HG03439 (cell line): ENCODE data around the gene ZBTB43.

Experiments used
- ATAC-seq: cut with Tn5 transposase; IDR thresholded peaks from one replicate; pipeline ENCODE4 v1.9.1; 2021; ENCODE audit warnings: mild to moderate bottlenecking, moderate library complexity; ENCODE audit not compliant: unreplicated experiment

The ZBTB43 gene

DNA sequence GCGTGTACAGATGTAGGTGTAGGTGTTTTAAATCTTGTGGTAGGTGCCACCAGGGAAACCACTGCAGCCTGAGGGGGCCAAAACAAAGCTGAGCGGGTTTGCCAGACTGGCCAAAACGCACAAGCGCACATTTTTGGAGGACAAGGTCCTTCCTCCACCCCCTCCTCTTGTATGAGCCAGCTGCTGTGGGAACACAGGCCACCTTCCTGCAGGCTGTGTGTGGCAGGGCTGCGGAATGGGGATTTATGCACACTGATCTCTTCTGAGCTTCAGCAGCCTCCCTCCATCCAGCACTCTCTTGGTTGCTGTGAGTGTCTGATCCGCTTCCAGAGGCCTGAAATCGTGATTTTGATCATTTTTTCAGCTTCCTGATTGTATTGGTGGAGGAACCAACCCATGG lies 22.4 kb downstream of the ZBTB43 start:
- no peak for ATAC-seq

- no peak for ATAC-seq
These were observed 24.2 kb downstream of the ZBTB43 start for GRCh38 chr9:126829035-126829434.

DNA sequence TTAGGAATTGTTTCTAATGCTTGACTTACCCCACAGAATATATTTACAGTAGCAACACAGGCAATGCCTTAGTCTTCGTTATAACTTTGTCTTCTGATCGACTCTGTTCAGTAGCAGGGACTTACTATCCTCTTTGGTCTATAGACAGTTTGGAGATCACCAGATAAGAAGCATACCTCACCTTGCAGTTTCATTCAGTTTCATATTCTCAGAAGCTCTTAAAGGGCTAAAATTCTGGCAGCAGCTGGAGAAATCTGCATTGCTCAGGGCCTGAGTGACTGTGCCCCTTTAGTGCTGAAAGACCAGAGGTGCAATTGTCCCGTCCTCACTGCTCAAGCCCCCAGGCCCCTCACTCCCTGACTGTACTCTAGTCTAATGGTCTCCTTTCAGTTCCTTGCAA lies 26.0 kb downstream of the ZBTB43 start:
- no peak for ATAC-seq

DNA sequence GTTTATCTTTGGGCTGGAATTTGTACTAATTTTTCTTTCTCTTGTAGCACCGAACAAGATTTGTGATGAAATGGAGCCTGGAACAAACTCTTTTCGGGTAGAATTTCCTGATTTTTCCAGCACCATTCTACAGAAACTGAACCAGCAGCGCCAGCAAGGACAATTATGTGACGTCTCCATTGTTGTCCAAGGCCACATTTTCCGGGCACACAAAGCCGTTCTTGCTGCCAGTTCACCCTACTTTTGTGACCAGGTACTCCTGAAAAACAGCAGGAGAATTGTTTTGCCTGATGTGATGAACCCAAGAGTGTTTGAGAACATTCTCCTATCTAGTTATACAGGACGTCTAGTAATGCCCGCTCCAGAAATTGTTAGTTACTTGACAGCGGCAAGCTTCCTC lies 27.6 kb downstream of the ZBTB43 start:
- no peak for ATAC-seq

- no peak for ATAC-seq
These were observed 28.2 kb downstream of the ZBTB43 start for GRCh38 chr9:126833020-126833419.

DNA sequence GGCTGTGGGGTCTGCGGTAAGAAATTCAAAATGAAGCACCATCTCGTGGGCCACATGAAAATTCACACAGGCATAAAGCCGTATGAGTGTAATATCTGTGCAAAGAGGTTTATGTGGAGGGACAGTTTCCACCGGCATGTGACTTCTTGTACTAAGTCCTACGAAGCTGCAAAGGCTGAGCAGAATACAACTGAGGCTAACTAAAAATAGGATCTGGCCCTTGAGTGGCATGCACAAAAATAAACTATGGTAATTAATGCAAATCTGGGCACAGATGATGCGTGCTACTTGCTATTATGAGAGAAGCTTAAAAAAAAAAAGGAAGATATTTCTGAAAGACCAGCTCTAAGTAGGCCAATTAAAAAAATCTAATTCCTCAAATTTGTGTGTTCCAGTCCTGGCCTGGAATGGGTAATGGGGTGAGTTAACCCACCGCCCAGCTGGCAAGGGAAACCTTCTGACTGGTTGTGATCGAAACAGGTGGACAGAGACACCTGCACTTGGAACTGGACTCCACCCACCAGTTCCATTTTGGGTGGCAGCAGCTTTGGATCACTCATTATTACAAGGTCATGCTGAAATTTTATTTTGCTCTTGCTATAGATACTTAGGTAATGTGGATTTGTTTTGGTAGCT lies 29.0 kb downstream of the ZBTB43 start:
- no peak for ATAC-seq

DNA sequence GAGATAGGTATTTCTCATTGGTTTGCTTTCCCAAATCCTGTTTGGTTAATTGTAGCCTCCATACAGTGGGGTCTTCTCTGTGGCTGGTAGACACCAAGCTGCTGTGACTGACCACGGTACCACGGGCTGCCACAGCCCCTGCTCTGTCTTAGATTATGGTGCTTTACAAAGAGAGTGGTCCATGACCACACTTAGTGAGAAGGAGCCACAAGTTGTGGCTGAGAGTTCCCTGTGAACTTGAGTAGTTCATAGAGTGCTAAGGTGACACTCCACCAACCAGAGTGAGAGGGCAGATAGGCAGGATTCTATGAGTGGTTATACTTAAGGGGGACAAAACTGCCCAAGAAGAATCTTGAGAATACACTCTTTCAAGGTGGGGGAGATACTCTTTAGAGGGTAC lies 29.8 kb downstream of the ZBTB43 start:
- no peak for ATAC-seq

DNA sequence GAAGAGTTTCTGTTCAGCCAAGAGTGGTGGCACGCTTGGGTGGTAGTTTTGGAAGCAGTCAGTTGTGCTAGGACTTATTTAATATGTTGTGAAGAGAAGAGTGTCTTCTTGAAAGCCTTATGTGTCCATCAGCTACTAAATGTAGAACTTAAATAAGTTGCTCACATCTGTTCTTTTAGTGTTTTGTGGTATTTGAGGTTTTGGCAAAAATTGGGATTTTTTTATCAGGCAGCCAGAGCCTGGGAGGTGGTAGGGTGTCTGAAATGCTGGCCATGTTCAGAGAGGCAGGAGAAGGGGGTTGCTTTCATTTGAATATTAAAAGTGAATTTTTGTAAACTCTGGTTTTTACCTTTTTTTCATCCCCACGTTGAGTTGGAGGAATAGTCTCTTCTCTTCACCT lies 31.4 kb downstream of the ZBTB43 start:
- no peak for ATAC-seq

DNA sequence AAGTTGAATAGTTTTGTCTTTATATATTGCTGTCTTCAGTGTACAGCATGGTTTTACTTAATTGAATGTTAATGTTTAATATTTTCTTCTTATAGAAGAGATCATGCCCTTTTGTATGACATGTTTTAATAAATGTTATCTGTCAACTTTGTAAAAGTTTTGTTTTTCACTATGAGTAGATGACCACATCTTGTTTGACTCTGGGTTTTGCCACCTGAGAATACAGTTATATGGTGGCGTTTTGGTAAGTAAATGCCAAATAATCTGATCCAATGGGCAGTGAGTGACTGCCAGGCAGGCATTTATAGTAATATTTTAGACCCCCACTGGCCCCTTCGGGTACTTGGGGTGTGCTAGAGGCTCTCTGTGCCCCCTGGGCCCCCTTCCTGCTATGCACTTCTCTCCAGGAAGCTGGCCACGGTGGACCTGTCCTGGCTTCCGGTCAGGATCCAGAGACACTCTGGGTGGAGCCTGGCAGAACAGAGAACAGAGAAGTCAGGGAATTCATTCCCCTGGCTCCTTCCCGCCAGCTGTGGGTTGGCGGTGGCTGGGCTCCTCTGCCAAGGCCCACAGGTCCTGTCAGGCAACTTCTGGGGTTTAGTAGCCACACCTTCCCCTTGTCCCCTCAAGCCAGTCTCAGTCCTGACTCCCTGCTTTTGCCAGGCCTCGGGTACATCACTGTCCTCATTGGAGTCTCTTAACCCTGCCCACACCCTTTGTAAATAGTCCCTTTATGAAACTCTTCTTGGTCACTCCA lies 33.4 kb downstream of the ZBTB43 start:
- peak; percentile 4 for ATAC-seq

DNA sequence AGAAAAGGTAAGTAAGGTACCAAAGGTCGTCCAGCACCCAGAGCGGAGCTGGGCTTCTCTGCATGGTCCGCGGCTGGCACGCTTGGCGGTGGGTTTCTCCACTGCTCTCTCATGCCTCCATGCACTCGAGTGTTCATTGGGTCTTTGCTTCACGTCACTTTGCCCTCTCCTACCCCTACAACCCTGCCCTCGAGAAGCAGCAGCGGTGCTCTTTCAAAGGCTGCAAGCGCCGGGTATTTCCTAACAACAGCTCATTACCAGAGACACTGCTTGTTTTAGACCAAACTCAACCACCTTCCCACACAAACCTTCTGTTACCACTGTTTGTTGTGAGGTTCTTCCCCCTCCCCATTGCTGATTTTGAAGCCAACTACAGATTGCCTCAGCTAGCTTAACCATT lies 34.1 kb downstream of the ZBTB43 start:
- peak; percentile 38 for ATAC-seq

DNA sequence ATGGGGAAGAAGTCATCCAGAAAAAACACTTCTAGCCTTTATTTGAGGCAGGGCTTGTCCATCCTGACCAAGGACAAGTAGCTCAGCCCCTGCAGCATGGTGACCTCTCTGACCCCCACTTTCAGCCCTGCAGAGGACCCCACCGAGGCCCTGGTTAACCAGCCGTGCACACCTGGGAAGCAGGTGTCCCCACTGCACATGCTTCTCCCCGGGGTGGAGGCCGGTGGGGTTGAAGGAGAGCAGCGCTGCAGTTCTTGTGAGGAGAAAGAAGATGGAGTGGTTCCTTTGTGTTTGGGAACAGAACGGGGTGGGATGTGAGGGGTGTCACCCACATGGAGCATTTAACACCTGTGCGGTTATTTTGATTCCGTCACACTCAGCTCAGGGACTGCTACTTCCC lies 34.5 kb downstream of the ZBTB43 start:
- peak; percentile 17 for ATAC-seq

DNA sequence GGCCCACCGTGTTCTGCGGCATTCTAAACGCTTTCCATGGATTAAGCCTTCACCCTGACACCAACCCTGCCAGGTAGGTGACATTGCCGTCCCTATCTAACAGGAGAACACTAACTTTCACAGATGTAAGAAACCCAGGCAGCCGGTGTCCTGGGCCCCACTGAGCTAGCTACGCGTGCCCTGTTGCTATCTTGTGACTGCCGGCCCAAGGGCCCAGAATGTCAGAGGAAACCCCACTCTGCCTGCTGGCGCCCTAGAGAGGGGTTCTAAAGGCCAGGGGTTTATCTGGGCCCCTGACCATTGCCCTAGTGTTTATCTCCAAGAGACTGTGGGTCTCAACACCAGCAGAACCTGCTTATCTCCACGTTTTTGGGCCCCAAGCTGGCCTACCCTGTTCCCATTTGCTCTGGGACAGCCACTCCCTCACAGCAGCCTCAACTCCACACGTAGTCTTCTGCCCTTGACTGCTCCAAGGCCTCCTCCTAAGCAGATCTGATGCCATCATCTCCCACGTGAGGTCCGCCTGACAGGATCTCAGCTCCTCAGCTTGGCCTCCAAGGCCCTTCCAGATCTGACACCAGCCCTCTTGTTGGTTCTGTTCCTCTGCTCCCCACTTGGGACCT lies 37.5 kb downstream of the ZBTB43 start:
- no peak for ATAC-seq

DNA sequence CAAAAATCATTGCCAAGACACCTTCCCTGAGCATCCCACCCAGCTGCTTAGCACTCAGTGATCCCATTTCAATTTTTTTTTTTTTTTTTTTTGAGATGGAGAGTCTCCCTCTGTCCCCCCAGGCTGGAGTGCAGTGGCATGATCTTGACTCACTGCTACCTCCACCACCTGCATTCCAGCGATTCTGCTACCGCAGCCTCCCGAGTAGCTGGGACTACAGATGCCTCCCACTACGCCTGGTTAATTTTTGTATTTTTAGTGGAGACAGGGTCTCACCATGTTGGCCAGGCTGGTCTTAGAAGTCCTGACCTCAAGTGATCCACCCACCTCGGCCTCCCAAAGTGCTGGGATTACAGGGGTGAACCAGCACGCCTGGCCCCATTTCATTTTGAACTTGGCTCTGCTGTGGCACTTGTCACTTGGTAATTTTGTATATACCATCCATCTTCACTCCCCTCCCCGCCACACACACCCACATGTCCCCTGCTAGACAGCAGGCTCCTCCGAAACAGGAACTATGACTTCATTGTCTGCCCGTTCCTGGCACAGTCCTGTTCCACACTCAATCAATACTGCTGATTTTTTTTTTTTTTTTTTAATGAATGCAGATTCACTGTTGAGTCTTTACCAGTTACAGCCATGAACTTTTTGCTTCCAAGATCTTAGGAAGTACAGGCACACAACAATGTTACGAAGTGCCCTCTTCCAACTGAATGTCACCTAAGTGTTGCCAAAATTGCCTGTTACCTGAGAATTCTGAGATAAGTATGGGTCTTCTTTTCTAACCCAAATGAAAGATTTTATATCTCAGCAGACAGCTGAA lies 38.3 kb downstream of the ZBTB43 start:
- ATAC-seq = no peak

- ATAC-seq = no peak
These were observed 39.2 kb downstream of the ZBTB43 start for GRCh38 chr9:126844085-126844484.

- ATAC-seq = no peak
These were observed 42.2 kb downstream of the ZBTB43 start for GRCh38 chr9:126847051-126847450.

- no peak for ATAC-seq
These were observed 44.9 kb downstream of the ZBTB43 start for GRCh38 chr9:126849591-126850225.

GRCh38 chr9:126851286-126851880 lies 46.5 kb downstream of the ZBTB43 start:
- ATAC-seq = no peak

DNA sequence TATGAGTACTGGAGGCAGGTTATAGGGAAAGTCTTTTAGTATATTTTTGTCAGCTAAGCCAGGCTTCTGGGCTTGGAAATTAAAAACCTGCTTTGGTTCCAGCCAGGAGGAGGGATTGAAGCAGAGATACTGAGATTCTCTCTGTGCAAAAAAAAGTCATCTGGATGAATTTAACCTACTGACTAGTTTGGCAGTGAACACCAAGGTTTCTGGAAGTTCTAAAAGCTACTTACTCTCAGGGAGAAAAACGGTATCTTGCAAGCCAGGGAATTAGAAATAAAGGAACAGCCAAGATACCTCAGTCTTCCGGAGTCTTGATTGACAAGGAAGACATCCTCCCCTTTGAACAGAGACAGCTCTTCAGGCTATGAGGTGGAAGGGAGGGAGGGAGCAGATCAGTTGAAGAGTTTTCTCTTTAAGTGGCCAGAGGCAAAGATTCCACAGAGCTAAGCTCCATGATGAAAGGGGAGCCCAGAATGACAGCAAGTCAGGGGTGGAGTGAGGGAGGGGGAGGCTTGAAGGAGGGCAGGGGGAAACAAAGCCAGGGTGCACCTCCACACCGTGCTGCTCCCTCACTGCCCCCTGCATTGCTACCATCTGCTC lies 47.3 kb downstream of the ZBTB43 start:
- no peak for ATAC-seq

DNA sequence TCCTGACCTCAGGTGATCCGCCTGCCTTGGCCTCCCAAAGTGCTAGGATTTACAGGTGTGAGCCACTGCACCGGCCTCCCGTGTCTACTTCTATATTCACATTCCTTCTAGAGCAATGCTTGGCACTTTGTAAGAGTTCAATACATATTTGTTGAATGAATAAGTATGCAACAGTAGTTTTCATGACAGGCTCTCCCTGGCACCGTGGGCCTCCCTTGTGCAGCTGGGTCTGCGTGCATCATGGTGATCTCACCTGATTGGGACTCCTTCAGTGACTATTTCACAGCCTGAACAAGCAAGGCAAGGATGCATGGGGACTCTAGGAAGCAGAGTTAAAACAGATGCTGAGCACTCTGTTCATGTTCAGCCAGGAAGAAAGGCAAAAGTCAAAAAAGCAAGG lies 48.8 kb downstream of the ZBTB43 start:
- no peak for ATAC-seq

DNA sequence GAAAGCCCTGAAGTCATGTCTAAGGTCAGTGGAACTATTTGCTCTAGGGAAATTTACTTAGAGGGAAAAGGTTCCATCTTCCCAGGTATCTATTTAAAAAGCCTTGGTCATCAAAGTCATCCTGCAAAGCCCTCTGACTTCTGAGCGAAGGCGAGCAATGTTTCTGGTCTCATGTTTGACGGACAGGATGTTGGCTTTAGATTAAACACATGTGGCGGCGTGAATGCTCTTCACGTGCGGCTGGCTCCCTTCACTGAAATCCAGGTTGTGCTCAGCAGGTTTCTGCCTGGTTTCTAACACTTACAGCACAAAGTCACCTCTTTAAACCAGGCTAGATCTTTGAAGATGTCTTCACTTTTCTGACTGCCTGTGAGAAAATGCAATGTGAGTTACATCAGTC lies 49.9 kb downstream of the ZBTB43 start:
- no peak for ATAC-seq
